GM21390 (cell line): ENCODE results near the gene RP9.
A peak's percentile ranks its signal among the peaks of the same experiment; 100 is the strongest.

Experiments used
- ATAC-seq: cut with Tn5 transposase; IDR thresholded peaks from one replicate; pipeline ENCODE4 v1.9.1; 2021; ENCODE audit not compliant: unreplicated experiment

The RP9 gene

GRCh38 chr7:33109005-33109757 lies at the start of gene RP9:
Gene RP9, minus strand, starts transcription at chr7:33109404. Its CDS starts 32 bp downstream, at chr7:33109372.
- ATAC-seq, result peak; percentile 91

- ATAC-seq, result no peak
These were observed 48.6 kb upstream of the RP9 start for GRCh38 chr7:33157781-33158180.

GRCh38 chr7:33157311-33157710 lies 48.1 kb upstream of the RP9 start:
- no peak for ATAC-seq

- ATAC-seq, result no peak
These were observed 47.2 kb upstream of the RP9 start for GRCh38 chr7:33156441-33156840.

- ATAC-seq, result no peak
These were observed 46.6 kb upstream of the RP9 start for GRCh38 chr7:33155811-33156210.

- ATAC-seq, result no peak
These were observed 42.9 kb upstream of the RP9 start for GRCh38 chr7:33152087-33152486.

GRCh38 chr7:33145156-33145555 lies 36.0 kb upstream of the RP9 start:
- no peak for ATAC-seq

- no peak for ATAC-seq
These were observed 35.0 kb upstream of the RP9 start for GRCh38 chr7:33143996-33144718.

- ATAC-seq, result no peak
These were observed 33.4 kb upstream of the RP9 start for GRCh38 chr7:33142585-33142984.

GRCh38 chr7:33137103-33137502 lies 27.9 kb upstream of the RP9 start:
- no peak for ATAC-seq

GRCh38 chr7:33130184-33130583 lies 21.0 kb upstream of the RP9 start:
- ATAC-seq, result no peak

- no peak for ATAC-seq
These were observed 20.6 kb upstream of the RP9 start for GRCh38 chr7:33129806-33130153.

- peak; percentile 99 for ATAC-seq
These were observed 20.0 kb upstream of the RP9 start, which contains the start of gene BBS9 for GRCh38 chr7:33128990-33129805. Gene BBS9, plus strand, starts transcription at chr7:33129564. Its CDS starts 16,689 bp downstream, at chr7:33146253.

GRCh38 chr7:33128631-33128989 lies 19.4 kb upstream of the RP9 start:
- ATAC-seq, result no peak

- no peak for ATAC-seq
These were observed 17.9 kb upstream of the RP9 start for GRCh38 chr7:33127085-33127484.

GRCh38 chr7:33118383-33118782 lies 9.2 kb upstream of the RP9 start:
- ATAC-seq, result no peak

GRCh38 chr7:33114976-33115375 lies 5.8 kb upstream of the RP9 start:
- ATAC-seq, result no peak

- ATAC-seq, result no peak
These were observed 2.4 kb upstream of the RP9 start for GRCh38 chr7:33111614-33112013.

GRCh38 chr7:33109758-33110238 lies 594 bp upstream of the RP9 start:
- ATAC-seq, result no peak

- ATAC-seq, result peak; percentile 11
These were observed 625 bp downstream of the RP9 start for GRCh38 chr7:33108554-33109004.
